Vagina (tissue), 2 donors: ENCODE results near the gene LCLAT1.

ENCODE experiments used
- CTCF ChIP-seq, 3 experiments: fragments of 450-650 bp in 2 of 3; fragments of 200-600 bp in 1 of 3; sonication (generic) in 1 of 3; IDR thresholded peaks; one replicate each; pipeline ENCODE4 v1.5.1; 2017 to 2019; ENCODE audit warnings: antibody characterized with exemption in 3 of 3, mild to moderate bottlenecking in 2 of 3, moderate library complexity in 2 of 3
- POLR2A ChIP-seq, 2 donors: fragments of 450-650 bp; IDR thresholded peaks; one replicate each; pipeline ENCODE4 v1.6.1; 2017; ENCODE audit warnings: antibody characterized with exemption in 2 of 2, mild to moderate bottlenecking in 2 of 2, moderate library complexity in 2 of 2
- POLR2AphosphoS5 ChIP-seq, 2 donors: sonication (generic); formaldehyde crosslinking; IDR thresholded peaks; one replicate each; pipeline ENCODE4 v1.9.0; 2017; ENCODE audit warnings: antibody characterized with exemption in 2 of 2, mild to moderate bottlenecking in 2 of 2, low read depth in 1 of 2; ENCODE audit not compliant: insufficient read depth in 1 of 2

- no peak for TF ChIP-seq CTCF (IDR thresholded peaks at IDR 0.05)
- TF ChIP-seq POLR2A (IDR thresholded peaks at IDR 0.05), result no peak
- no peak for TF ChIP-seq POLR2AphosphoS5 (IDR thresholded peaks at IDR 0.05; ENCODE audit: insufficient read depth in 1 of 2, low read depth in 1 of 2)
These were observed 245.1 kb downstream of the LCLAT1 start for GRCh38 chr2:30691948-30692828.
